ENCODE data around the gene IL20RA.

Gene IL20RA

GRCh38 chr6:137067399-137067798, 22.6 kb upstream of the IL20RA start:
- H3K27me3 Mint-ChIP-seq (ENCODE audit: low read depth), result peaks cover 54% of the 10 kb centered on the region

GRCh38 chr6:137058037-137058436, 13.3 kb upstream of the IL20RA start:
- H3K4me1 Mint-ChIP-seq (ENCODE audit: low read depth), result no peaks in the 10 kb centered on the region
- no peak overlapping the region for H3K27ac Mint-ChIP-seq
- H3K9me3 Mint-ChIP-seq, result no peaks in the 10 kb centered on the region
- H3K4me3 Mint-ChIP-seq, result no peak overlapping the region
- no peak for DNase-seq (ENCODE audit: low spot score)
- H3K27me3 Mint-ChIP-seq (ENCODE audit: low read depth), result peaks cover 42% of the 10 kb centered on the region
- no peaks in the 10 kb centered on the region for H3K36me3 Mint-ChIP-seq (ENCODE audit: low read depth)

More at GRCh38 chr6:137067399-137067798, 22.6 kb upstream of the IL20RA start:
- H3K36me3 Mint-ChIP-seq (ENCODE audit: low read depth), result no peaks in the 10 kb centered on the region
- no peak for DNase-seq (ENCODE audit: low spot score)
- no peaks in the 10 kb centered on the region for H3K4me1 Mint-ChIP-seq (ENCODE audit: low read depth)
- no peak overlapping the region for H3K27ac Mint-ChIP-seq
- H3K4me3 Mint-ChIP-seq, result no peak overlapping the region
- no peaks in the 10 kb centered on the region for H3K9me3 Mint-ChIP-seq

GRCh38 chr6:137056121-137056880, 11.5 kb upstream of the IL20RA start:
- Mint-ChIP-seq H3K4me1 (ENCODE audit: low read depth) (no peaks in the 10 kb centered on the region), H3K9me3 (no peaks in the 10 kb centered on the region), H3K27ac (no peak overlapping the region), H3K36me3 (ENCODE audit: low read depth) (no peaks in the 10 kb centered on the region), H3K4me3 (no peak overlapping the region), H3K27me3 (ENCODE audit: low read depth) (peaks cover 54% of the 10 kb centered on the region)
- DNase-seq (ENCODE audit: low spot score), result no peak

GRCh38 chr6:137051790-137052472, 7.2 kb upstream of the IL20RA start:
- Mint-ChIP-seq H3K27ac (no peak overlapping the region), H3K27me3 (ENCODE audit: low read depth) (peaks cover 77% of the 10 kb centered on the region), H3K9me3 (no peaks in the 10 kb centered on the region), H3K4me3 (no peak overlapping the region), H3K36me3 (ENCODE audit: low read depth) (no peaks in the 10 kb centered on the region), H3K4me1 (ENCODE audit: low read depth) (no peaks in the 10 kb centered on the region)
- DNase-seq (ENCODE audit: low spot score), result no peak

- H3K9me3 Mint-ChIP-seq, result no peaks in the 10 kb centered on the region
- H3K4me1 Mint-ChIP-seq (ENCODE audit: low read depth), result peaks cover 3% of the 10 kb centered on the region
- H3K4me3 Mint-ChIP-seq, result no peak overlapping the region
- no peak overlapping the region for H3K27ac Mint-ChIP-seq
- DNase-seq (ENCODE audit: low spot score), result no peak
- peaks cover 70% of the 10 kb centered on the region for H3K27me3 Mint-ChIP-seq (ENCODE audit: low read depth)
- H3K36me3 Mint-ChIP-seq (ENCODE audit: low read depth), result no peaks in the 10 kb centered on the region
These were observed 4.3 kb upstream of the IL20RA start for GRCh38 chr6:137049095-137049494.

GRCh38 chr6:137046871-137047412, 2.2 kb upstream of the IL20RA start:
- no peak overlapping the region for H3K4me3 Mint-ChIP-seq

GRCh38 chr6:137045222-137045789, 541 bp upstream of the IL20RA start:
- H3K27me3 Mint-ChIP-seq (ENCODE audit: low read depth), result peaks cover 83% of the 10 kb centered on the region
- no peak overlapping the region for H3K27ac Mint-ChIP-seq
- no peaks in the 10 kb centered on the region for H3K9me3 Mint-ChIP-seq
- H3K4me1 Mint-ChIP-seq (ENCODE audit: low read depth), result peaks cover 5% of the 10 kb centered on the region
- H3K36me3 Mint-ChIP-seq (ENCODE audit: low read depth), result no peaks in the 10 kb centered on the region
- no peak for DNase-seq (ENCODE audit: low spot score)
- H3K4me3 Mint-ChIP-seq, result peak overlapping the region; percentile 57

More at GRCh38 chr6:137046871-137047412, 2.2 kb upstream of the IL20RA start:
- Mint-ChIP-seq H3K4me1 (ENCODE audit: low read depth) (peaks cover 5% of the 10 kb centered on the region), H3K9me3 (no peaks in the 10 kb centered on the region), H3K27me3 (ENCODE audit: low read depth) (peaks cover 84% of the 10 kb centered on the region), H3K27ac (no peak overlapping the region), H3K36me3 (ENCODE audit: low read depth) (no peaks in the 10 kb centered on the region)
- no peak for DNase-seq (ENCODE audit: low spot score)

- no peaks in the 10 kb centered on the region for H3K36me3 Mint-ChIP-seq (ENCODE audit: low read depth)
- H3K4me1 Mint-ChIP-seq (ENCODE audit: low read depth), result peaks cover 5% of the 10 kb centered on the region
- no peak for DNase-seq (ENCODE audit: low spot score)
- H3K27ac Mint-ChIP-seq, result no peak overlapping the region
- H3K4me3 Mint-ChIP-seq, result peak overlapping the region; percentile 64
- H3K9me3 Mint-ChIP-seq, result no peaks in the 10 kb centered on the region
- peaks cover 85% of the 10 kb centered on the region for H3K27me3 Mint-ChIP-seq (ENCODE audit: low read depth)
These were observed 927 bp downstream of the IL20RA start for GRCh38 chr6:137043710-137044365.

- no peak for DNase-seq (ENCODE audit: low spot score)
- Mint-ChIP-seq H3K4me1 (ENCODE audit: low read depth) (peaks cover 5% of the 10 kb centered on the region), H3K27me3 (ENCODE audit: low read depth) (peaks cover 82% of the 10 kb centered on the region), H3K27ac (no peak overlapping the region), H3K4me3 (no peak overlapping the region), H3K36me3 (ENCODE audit: low read depth) (no peaks in the 10 kb centered on the region), H3K9me3 (no peaks in the 10 kb centered on the region)
These were observed 4.4 kb downstream of the IL20RA start for GRCh38 chr6:137040393-137040792.

- Mint-ChIP-seq H3K4me1 (ENCODE audit: low read depth) (peaks cover 5% of the 10 kb centered on the region), H3K36me3 (ENCODE audit: low read depth) (no peaks in the 10 kb centered on the region), H3K27ac (no peak overlapping the region), H3K9me3 (no peaks in the 10 kb centered on the region), H3K4me3 (no peak overlapping the region), H3K27me3 (ENCODE audit: low read depth) (peaks cover 78% of the 10 kb centered on the region)
- DNase-seq (ENCODE audit: low spot score), result no peak
These were observed 5.8 kb downstream of the IL20RA start for GRCh38 chr6:137039010-137039409.

GRCh38 chr6:137036566-137037300, 8.0 kb downstream of the IL20RA start:
- no peaks in the 10 kb centered on the region for H3K36me3 Mint-ChIP-seq (ENCODE audit: low read depth)
- no peak overlapping the region for H3K4me3 Mint-ChIP-seq
- no peaks in the 10 kb centered on the region for H3K9me3 Mint-ChIP-seq
- no peak for DNase-seq (ENCODE audit: low spot score)
- peaks cover 76% of the 10 kb centered on the region for H3K27me3 Mint-ChIP-seq (ENCODE audit: low read depth)
- H3K4me1 Mint-ChIP-seq (ENCODE audit: low read depth), result peaks cover 13% of the 10 kb centered on the region
- no peak overlapping the region for H3K27ac Mint-ChIP-seq

GRCh38 chr6:137033828-137034227, 10.9 kb downstream of the IL20RA start:
- H3K27ac Mint-ChIP-seq, result peak overlapping the region; percentile 46
- peaks cover 13% of the 10 kb centered on the region for H3K4me1 Mint-ChIP-seq (ENCODE audit: low read depth)
- H3K27me3 Mint-ChIP-seq (ENCODE audit: low read depth), result peaks cover 75% of the 10 kb centered on the region
- H3K9me3 Mint-ChIP-seq, result no peaks in the 10 kb centered on the region
- peak; percentile 75 for DNase-seq (ENCODE audit: low spot score)
- H3K36me3 Mint-ChIP-seq (ENCODE audit: low read depth), result no peaks in the 10 kb centered on the region
- H3K4me3 Mint-ChIP-seq, result peak overlapping the region; percentile 33

GRCh38 chr6:137031122-137031521, 13.6 kb downstream of the IL20RA start:
- Mint-ChIP-seq H3K9me3 (no peaks in the 10 kb centered on the region), H3K4me3 (no peak overlapping the region), H3K36me3 (ENCODE audit: low read depth) (no peaks in the 10 kb centered on the region), H3K27me3 (ENCODE audit: low read depth) (peaks cover 75% of the 10 kb centered on the region), H3K4me1 (ENCODE audit: low read depth) (peaks cover 19% of the 10 kb centered on the region), H3K27ac (no peak overlapping the region)
- DNase-seq (ENCODE audit: low spot score), result no peak
